Pancreas (tissue), 10 donors: ENCODE results near the gene ADAMTSL1. TPM values are rescaled to one million over a fixed set of nuclear protein-coding genes. Genes with fewer than 3 reads are reported as not detected.

Source experiments
- ATAC-seq, 4 donors: fragments of 200-7000 bp; cut with Tn5 transposase; one replicate each; pipeline versions ENCODE4 v1.8.0 to v1.9.1; 2020; ENCODE audit warnings: mild to moderate bottlenecking in 4 of 4, moderate library complexity in 4 of 4
- DNase-seq, 6 donors: peaks; one replicate each; pipeline ENCODE4 v3.0.0-alpha.2; 2020
- FAIRE-seq: peaks from 2 replicates; lab custom pipeline; 2012; peaks lifted over from hg19 to GRCh38; lab: Jason Lieb, UNC
- H3K27ac ChIP-seq, 4 donors: fragments of 200-600 bp; sonication (generic); 1 replicate in 3 of 4; 2 replicates in 1 of 4; pipeline versions ENCODE4 v1.5.0 to v1.8.0; 2020
- H3K27me3 ChIP-seq, 4 donors: fragments of 200-600 bp; one replicate each; pipeline ENCODE4 v1.8.0; 2021
- H3K36me3 ChIP-seq, 3 donors: fragments of 200-600 bp; sonication (generic) in 1 of 3; one replicate each; pipeline versions ENCODE4 v1.5.0 to v1.8.0; 2020 to 2021
- H3K4me1 ChIP-seq, 3 donors: fragments of 200-600 bp; one replicate each; pipeline ENCODE4 v1.8.0; 2021
- H3K4me3 ChIP-seq, 4 donors: fragments of 200-600 bp; sonication (generic) in 2 of 4; one replicate each; pipeline versions ENCODE4 v1.5.0 to v1.8.0; 2020 to 2021
- H3K9me3 ChIP-seq, 4 donors: fragments of 200-600 bp; one replicate each; pipeline ENCODE4 v1.8.0; 2021
- CTCF ChIP-seq, 4 donors: fragments of 200-600 bp; sonication (generic) in 3 of 4; IDR thresholded peaks; one replicate each; pipeline versions ENCODE4 v1.5.0 to v1.8.0; 2021; ENCODE audit warnings: antibody characterized with exemption in 4 of 4
- WGBS, 2 donors: extraction: QIAGEN DNeasy Blood & Tissue Kit; methylation state at CpG; one replicate each; pipeline ENCODE4 v1.1.7; 2013; 5-methylcytosine and 5-hydroxymethylcytosine counted together
- intact Hi-C, 3 donors: fragments of 100-400 bp; cut with DNase I; formaldehyde crosslinking; loops; one replicate each; pipeline versions ENCODE4 v1.11.1 to v1.14.2; 2022
- polyA plus RNA-seq, 2 donors: library from polyadenylated mRNA; stranded (reverse); fragments of 200-250 nt; gene quantifications; one replicate each; pipeline ENCODE4 v1.2.3, GENCODE V29; 2013
- total RNA-seq, 6 donors: library from RNA; stranded (reverse); fragmentation: NEBNext Ultra II Directional in 4 of 6; extraction: Animal tissue kit (Norgen Biotek cat#: 25700) in 4 of 6; gene quantifications; one replicate each; pipeline versions ENCODE4 v1.2.1 to v1.2.4, GENCODE V29; 2021 to 2023
- donor health status: healthy with polysubstance abuse.
- donor health status: DM: no; HTN: no; CAD: no; lungs with moderate emphysema.
- donor health status: DM: no; HTN: no; CAD: no.
- donor health status: control.
- donor health status: control.
- donor health status: Bipolar disorder and iron deficiency.
- donor health status: DM: yes; HTN: yes; CAD: no.
- donor health status: DM: no; HTN: no; CAD: no.
- donor health status: DM: no; HTN: no; CAD: no.
- donor health status: DM: yes; HTN: yes; CAD: no.

The ADAMTSL1 gene
- total RNA-seq (1 to 10 TPM in 3 of 6 donors, under 1 TPM in 3; 0.24 to 2.1 (median 0.74) TPM), polyA plus RNA-seq (under 1 TPM; 0.61 to 0.73 TPM)

- no peaks in the 10 kb centered on the region for H3K27me3 ChIP-seq
- intact Hi-C loops: no loop called here
- no peak within 1 kb of the TSS for H3K27ac ChIP-seq
- WGBS, 2 donors: 3 to 4% methylated on average over 13 of the region's 13 CpGs
- ATAC-seq: peak in 3 of 4 donors; percentile 61 to 66 (median 61)
- DNase-seq: peak in 3 of 6 donors; percentile 15 to 22 (median 15)
- TF ChIP-seq CTCF (IDR thresholded peaks at IDR 0.05): no peak
- H3K36me3 ChIP-seq: no peaks in the 10 kb centered on the region
- H3K9me3 ChIP-seq: no peaks in the 10 kb centered on the region
- H3K4me1 ChIP-seq: peaks cover 0 to 4% (median 0%) of the 10 kb centered on the region in 3 donors
- no peak for FAIRE-seq
- H3K4me3 ChIP-seq: peak within 1 kb of the TSS in 1 of 4 donors; percentile 11
Observed at GRCh38 chr9:18473652-18474279, at the start of gene ADAMTSL1. TSS of gene ADAMTSL1 (plus strand) at chr9:18474153. CDS start at chr9:18474233, 80 bp downstream.

- H3K9me3 ChIP-seq: no peaks in the 10 kb centered on the region
- H3K27me3 ChIP-seq: no peaks in the 10 kb centered on the region
- no peaks in the 10 kb centered on the region for H3K36me3 ChIP-seq
- FAIRE-seq: no peak
- no peak for TF ChIP-seq CTCF (IDR thresholded peaks at IDR 0.05)
- H3K4me3 ChIP-seq: no peak overlapping the region
- no peak for ATAC-seq
- H3K27ac ChIP-seq: no peak overlapping the region
- H3K4me1 ChIP-seq: no peaks in the 10 kb centered on the region
- intact Hi-C loops: no loop called here
- DNase-seq: no peak
- WGBS, 2 donors: 64 to 76% methylated on average over 4 of the region's 4 CpGs
Observed at GRCh38 chr9:18427691-18428090, 46.3 kb upstream of the ADAMTSL1 start.

DNA sequence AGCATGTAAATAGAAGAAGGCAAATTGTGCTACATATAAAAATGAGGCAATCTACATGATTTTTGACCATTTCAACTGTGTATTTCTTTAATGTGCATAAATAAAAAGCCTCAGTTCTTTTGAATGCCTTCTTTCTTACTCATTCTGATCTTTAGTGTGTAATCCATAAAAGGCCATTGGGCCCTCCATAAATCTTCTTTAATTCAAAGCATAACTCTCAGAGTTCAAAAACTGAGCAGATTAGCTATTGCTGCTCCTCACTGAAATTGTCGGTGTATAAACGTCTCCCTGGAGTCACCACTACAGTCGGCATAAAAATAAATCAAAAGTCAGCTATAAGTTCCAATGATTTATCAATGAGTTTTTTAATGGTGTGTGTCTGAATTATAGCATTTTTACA, 45.3 kb upstream of the ADAMTSL1 start:
- Histone ChIP-seq H3K9me3 (no peaks in the 10 kb centered on the region), H3K4me1 (no peaks in the 10 kb centered on the region), H3K27ac (no peak overlapping the region), H3K27me3 (no peaks in the 10 kb centered on the region), H3K36me3 (no peaks in the 10 kb centered on the region), H3K4me3 (no peak overlapping the region)
- FAIRE-seq (no peak), DNase-seq (no peak), ATAC-seq (no peak)
- WGBS, 2 donors: 80 to 85% methylated on average over 3 of the region's 3 CpGs
- intact Hi-C loops: no loop called here
- no peak for TF ChIP-seq CTCF (IDR thresholded peaks at IDR 0.05)

- no peaks in the 10 kb centered on the region for H3K27me3 ChIP-seq
- ATAC-seq (no peak), DNase-seq (no peak), FAIRE-seq (no peak)
- WGBS, 2 donors: 85 to 93% methylated on average over 2 of the region's 2 CpGs
- no peak for TF ChIP-seq CTCF (IDR thresholded peaks at IDR 0.05)
- no peaks in the 10 kb centered on the region for H3K36me3 ChIP-seq
- no peak overlapping the region for H3K27ac ChIP-seq
- intact Hi-C loops: no loop called here
- H3K9me3 ChIP-seq: no peaks in the 10 kb centered on the region
- H3K4me1 ChIP-seq: no peaks in the 10 kb centered on the region
- no peak overlapping the region for H3K4me3 ChIP-seq
Observed at GRCh38 chr9:18429070-18429469, 44.9 kb upstream of the ADAMTSL1 start.

- H3K4me1 ChIP-seq: peaks cover 0 to 3% (median 2%) of the 10 kb centered on the region in 3 donors
- no peaks in the 10 kb centered on the region for H3K9me3 ChIP-seq
- ATAC-seq (no peak), DNase-seq (no peak), FAIRE-seq (no peak)
- H3K27me3 ChIP-seq: no peaks in the 10 kb centered on the region
- no peak for TF ChIP-seq CTCF (IDR thresholded peaks at IDR 0.05)
- H3K36me3 ChIP-seq: no peaks in the 10 kb centered on the region
- no peak overlapping the region for H3K27ac ChIP-seq
- no peak overlapping the region for H3K4me3 ChIP-seq
- intact Hi-C loops: loop anchor here in 1 of 3 donors (10.0 kb wide), 1 partner anchor 179 kb away; no protein-coding TSS in a partner anchor
Observed at GRCh38 chr9:18433620-18434019, 40.3 kb upstream of the ADAMTSL1 start.
